ENCODE data around the gene MMP1. TPM values are rescaled to one million over a fixed set of nuclear protein-coding genes. Genes with fewer than 3 reads are reported as not detected.

MMP1 gene
- total RNA-seq, 1 donor from 2014 or later, result not detected

DNA sequence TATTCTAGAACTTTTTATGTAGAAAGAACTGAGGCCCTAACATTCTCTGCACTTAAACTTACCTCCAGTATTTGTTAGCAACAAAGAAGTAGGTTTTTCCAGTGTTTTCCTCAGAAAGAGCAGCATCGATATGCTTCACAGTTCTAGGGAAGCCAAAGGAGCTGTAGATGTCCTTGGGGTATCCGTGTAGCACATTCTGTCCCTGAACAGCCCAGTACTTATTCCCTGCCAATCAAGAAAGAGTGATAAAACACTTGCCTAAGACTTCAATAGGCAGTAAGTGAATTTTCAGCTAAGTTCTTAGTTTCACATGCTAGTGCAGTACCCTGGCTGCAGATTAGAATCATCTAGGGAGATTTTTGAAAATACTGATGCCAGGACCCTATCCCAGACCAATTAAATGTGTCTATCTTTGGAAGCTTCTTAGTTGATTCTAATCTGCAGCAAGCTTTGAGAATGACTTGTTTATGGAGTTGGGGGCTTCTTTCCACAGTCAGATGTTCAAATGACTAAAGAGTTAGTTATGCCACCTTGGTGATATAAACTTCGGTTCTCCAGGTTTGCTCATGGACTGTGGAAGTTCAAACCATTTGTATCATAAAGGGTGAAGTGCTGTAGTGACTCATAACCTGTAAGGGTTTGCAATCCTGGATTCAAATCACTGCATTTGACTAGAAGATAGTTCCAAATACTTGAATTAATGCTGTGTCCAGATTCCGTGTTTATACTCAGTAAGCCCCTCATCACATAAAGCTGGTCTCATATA, 6.5 kb downstream of the MMP1 start:
- H3K4me3 Mint-ChIP-seq (ENCODE audit: unreplicated experiment), result no peak overlapping the region
- TF ChIP-seq, protein P1, sequence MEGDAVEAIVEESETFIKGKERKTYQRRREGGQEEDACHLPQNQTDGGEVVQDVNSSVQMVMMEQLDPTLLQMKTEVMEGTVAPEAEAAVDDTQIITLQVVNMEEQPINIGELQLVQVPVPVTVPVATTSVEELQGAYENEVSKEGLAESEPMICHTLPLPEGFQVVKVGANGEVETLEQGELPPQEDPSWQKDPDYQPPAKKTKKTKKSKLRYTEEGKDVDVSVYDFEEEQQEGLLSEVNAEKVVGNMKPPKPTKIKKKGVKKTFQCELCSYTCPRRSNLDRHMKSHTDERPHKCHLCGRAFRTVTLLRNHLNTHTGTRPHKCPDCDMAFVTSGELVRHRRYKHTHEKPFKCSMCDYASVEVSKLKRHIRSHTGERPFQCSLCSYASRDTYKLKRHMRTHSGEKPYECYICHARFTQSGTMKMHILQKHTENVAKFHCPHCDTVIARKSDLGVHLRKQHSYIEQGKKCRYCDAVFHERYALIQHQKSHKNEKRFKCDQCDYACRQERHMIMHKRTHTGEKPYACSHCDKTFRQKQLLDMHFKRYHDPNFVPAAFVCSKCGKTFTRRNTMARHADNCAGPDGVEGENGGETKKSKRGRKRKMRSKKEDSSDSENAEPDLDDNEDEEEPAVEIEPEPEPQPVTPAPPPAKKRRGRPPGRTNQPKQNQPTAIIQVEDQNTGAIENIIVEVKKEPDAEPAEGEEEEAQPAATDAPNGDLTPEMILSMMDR (IDR thresholded peaks at IDR 0.05; ENCODE audit: unreplicated experiment), result no peak
- H3K9me3 Mint-ChIP-seq (ENCODE audit: unreplicated experiment), result no peaks in the 10 kb centered on the region
- H3K4me1 Mint-ChIP-seq (ENCODE audit: unreplicated experiment), result no peaks in the 10 kb centered on the region
- H3K27me3 Mint-ChIP-seq (ENCODE audit: unreplicated experiment), result no peaks in the 10 kb centered on the region
- no peaks in the 10 kb centered on the region for H3K36me3 Mint-ChIP-seq (ENCODE audit: low read depth, unreplicated experiment)
- H3K27ac Mint-ChIP-seq (ENCODE audit: unreplicated experiment), result no peak overlapping the region
- DNase-seq (ENCODE audit: low spot score), result no peak

DNA sequence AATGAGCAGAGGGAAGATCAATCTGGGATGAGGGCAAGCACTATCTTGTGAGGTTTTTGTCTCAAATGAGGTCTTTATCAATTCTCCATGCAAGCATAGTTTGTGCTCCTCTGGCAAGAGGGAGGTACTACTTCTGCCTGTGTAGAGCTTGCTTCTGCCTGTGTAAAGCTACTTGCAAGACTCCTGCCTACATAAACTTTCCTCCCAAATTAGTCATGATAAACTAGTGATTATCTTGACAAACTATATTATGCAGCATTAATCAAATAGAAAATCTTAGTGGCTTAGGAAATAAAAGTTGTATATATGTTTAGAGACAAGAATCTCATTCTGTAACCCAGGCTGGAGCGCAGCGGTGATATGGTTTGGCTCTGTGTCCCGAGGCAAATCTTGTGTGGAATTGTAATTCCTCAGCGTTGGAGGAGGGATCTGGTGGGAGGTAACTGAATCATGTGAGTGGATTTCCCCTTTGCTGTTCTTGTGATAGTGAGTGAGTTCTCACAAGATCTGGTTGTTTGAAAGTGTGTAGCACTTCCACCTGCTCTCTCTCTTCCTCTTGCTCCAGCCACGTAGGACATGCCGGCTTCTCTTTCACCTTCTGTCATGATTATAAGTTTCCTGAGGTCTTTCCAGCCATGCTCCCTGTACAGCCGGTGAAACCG, 9.5 kb downstream of the MMP1 start:
- no peak for DNase-seq (ENCODE audit: low spot score)
- H3K36me3 Mint-ChIP-seq (ENCODE audit: low read depth, unreplicated experiment), result no peaks in the 10 kb centered on the region
- H3K4me3 Mint-ChIP-seq (ENCODE audit: unreplicated experiment), result no peak overlapping the region
- H3K27ac Mint-ChIP-seq (ENCODE audit: unreplicated experiment), result no peak overlapping the region
- TF ChIP-seq, protein P1 (IDR thresholded peaks at IDR 0.05; ENCODE audit: unreplicated experiment), result no peak
- no peaks in the 10 kb centered on the region for H3K9me3 Mint-ChIP-seq (ENCODE audit: unreplicated experiment)
- no peaks in the 10 kb centered on the region for H3K4me1 Mint-ChIP-seq (ENCODE audit: unreplicated experiment)
- H3K27me3 Mint-ChIP-seq (ENCODE audit: unreplicated experiment), result no peaks in the 10 kb centered on the region

DNA sequence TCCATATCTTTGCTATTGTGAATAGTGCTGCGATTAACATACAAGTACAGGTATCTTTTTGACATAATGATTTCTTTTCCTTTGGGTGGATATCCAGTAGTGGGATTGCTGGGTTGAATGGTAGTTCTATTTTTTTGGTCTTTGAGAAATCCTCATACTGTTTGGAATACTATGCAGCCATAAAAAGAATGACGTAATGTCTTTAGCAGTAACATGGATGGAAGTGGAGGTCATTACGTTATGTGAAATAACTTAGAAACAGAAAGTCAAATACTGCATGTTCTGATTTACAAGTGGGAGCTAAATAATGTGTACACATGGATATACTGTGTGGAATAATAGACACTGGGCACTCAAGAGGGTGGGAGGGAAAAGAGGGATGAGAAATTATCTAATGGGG, 13.6 kb downstream of the MMP1 start:
- H3K4me1 Mint-ChIP-seq (ENCODE audit: unreplicated experiment), result no peaks in the 10 kb centered on the region
- TF ChIP-seq, protein P1 (IDR thresholded peaks at IDR 0.05; ENCODE audit: unreplicated experiment), result no peak
- H3K27me3 Mint-ChIP-seq (ENCODE audit: unreplicated experiment), result no peaks in the 10 kb centered on the region

DNA sequence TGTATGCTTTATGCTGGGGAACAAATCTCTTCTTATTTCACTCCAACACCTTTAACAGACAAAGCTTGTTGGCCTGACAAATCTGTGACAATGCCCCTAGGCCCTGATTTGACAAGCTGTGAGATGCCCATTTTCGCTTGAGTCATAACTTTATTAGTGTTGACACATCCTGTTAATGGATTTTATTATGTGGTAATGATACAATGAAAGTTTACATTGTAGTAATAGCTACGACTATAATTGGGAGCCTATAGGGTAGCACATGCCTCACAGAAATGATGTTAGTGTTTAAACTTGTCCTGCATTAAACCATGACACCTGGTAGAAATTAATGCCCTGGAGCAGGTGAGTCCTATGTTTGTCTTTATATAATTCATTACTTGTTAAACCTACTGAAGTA, 14.2 kb downstream of the MMP1 start:
- Mint-ChIP-seq H3K27me3 (ENCODE audit: unreplicated experiment) (no peaks in the 10 kb centered on the region), H3K36me3 (ENCODE audit: low read depth, unreplicated experiment) (no peaks in the 10 kb centered on the region), H3K27ac (ENCODE audit: unreplicated experiment) (no peak overlapping the region), H3K9me3 (ENCODE audit: unreplicated experiment) (no peaks in the 10 kb centered on the region), H3K4me3 (ENCODE audit: unreplicated experiment) (no peak overlapping the region), H3K4me1 (ENCODE audit: unreplicated experiment) (no peaks in the 10 kb centered on the region)
- TF ChIP-seq, protein P1 (IDR thresholded peaks at IDR 0.05; ENCODE audit: unreplicated experiment), result no peak
- no peak for DNase-seq (ENCODE audit: low spot score)

More for the DNA sequence above, 13.6 kb downstream of the MMP1 start:
- no peak overlapping the region for H3K27ac Mint-ChIP-seq (ENCODE audit: unreplicated experiment)
- H3K4me3 Mint-ChIP-seq (ENCODE audit: unreplicated experiment), result no peak overlapping the region
- no peaks in the 10 kb centered on the region for H3K9me3 Mint-ChIP-seq (ENCODE audit: unreplicated experiment)
- no peak for DNase-seq (ENCODE audit: low spot score)
- H3K36me3 Mint-ChIP-seq (ENCODE audit: low read depth, unreplicated experiment), result no peaks in the 10 kb centered on the region

DNA sequence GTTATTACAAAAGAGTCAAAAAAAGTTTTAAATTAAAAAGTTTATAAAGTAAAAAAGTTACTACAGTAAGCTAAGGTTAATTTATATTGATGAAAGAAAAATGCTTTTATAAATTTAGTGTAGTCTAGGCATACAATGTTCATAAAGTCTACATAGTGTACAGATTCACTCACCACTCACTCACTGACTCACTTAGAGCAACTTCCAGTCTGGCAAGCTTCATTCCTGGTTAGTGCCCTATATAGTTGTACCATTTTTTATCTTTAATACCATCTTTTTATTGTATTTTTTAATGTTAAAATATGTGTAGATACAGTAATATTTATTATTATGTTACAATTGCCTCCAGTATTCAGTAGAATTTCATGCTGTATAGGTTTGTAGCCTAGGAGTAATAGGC, 14.9 kb downstream of the MMP1 start:
- Mint-ChIP-seq H3K4me3 (ENCODE audit: unreplicated experiment) (no peak overlapping the region), H3K4me1 (ENCODE audit: unreplicated experiment) (no peaks in the 10 kb centered on the region), H3K9me3 (ENCODE audit: unreplicated experiment) (no peaks in the 10 kb centered on the region), H3K27ac (ENCODE audit: unreplicated experiment) (no peak overlapping the region), H3K27me3 (ENCODE audit: unreplicated experiment) (no peaks in the 10 kb centered on the region), H3K36me3 (ENCODE audit: low read depth, unreplicated experiment) (no peaks in the 10 kb centered on the region)
- DNase-seq (ENCODE audit: low spot score), result no peak
- TF ChIP-seq, protein P1 (IDR thresholded peaks at IDR 0.05; ENCODE audit: unreplicated experiment), result no peak
